Esophagus squamous epithelium (tissue), 5 donors: ENCODE results near the gene KAT6B. TPM values are rescaled to one million over a fixed set of nuclear protein-coding genes. Genes with fewer than 3 reads are reported as not detected.

Source experiments
- DNase-seq: peaks from one replicate; lab custom pipeline; 2025; lab: John Stamatoyannopoulos, UW
- H3K27ac ChIP-seq, 4 donors: fragments of 200-600 bp; sonication (generic); one replicate each; pipeline ENCODE4 v1.5.1; 2016 to 2019; ENCODE audit warnings: mild to moderate bottlenecking in 1 of 4
- H3K27me3 ChIP-seq, 4 donors: fragments of 200-600 bp; sonication (generic); 1 replicate in 3 of 4; 2 replicates in 1 of 4; pipeline versions ENCODE4 v1.5.1 to v1.6.0; 2017 to 2021; ENCODE audit warnings: antibody characterized with exemption in 1 of 4
- H3K36me3 ChIP-seq, 3 donors: fragments of 200-600 bp; sonication (generic); one replicate each; pipeline ENCODE4 v1.5.1; 2016 to 2019
- H3K4me1 ChIP-seq, 3 donors: fragments of 200-600 bp; sonication (generic); one replicate each; pipeline ENCODE4 v1.5.1; 2017 to 2019
- H3K4me3 ChIP-seq, 4 donors: fragments of 200-600 bp; sonication (generic); 1 replicate in 3 of 4; 2 replicates in 1 of 4; pipeline ENCODE4 v1.5.1; 2016 to 2019; ENCODE audit warnings: mild to moderate bottlenecking in 2 of 4, moderate library complexity in 1 of 4
- H3K9me3 ChIP-seq, 3 donors: fragments of 200-600 bp; sonication (generic); one replicate each; pipeline ENCODE4 v1.5.1; 2016 to 2019
- POLR2A ChIP-seq, 4 donors: fragments of 450-650 bp; IDR thresholded peaks; one replicate each; pipeline ENCODE4 v1.6.1; 2017; ENCODE audit warnings: antibody characterized with exemption in 4 of 4, mild to moderate bottlenecking in 4 of 4, moderate library complexity in 3 of 4
- WGBS, 2 donors: methylation state at CpG; one replicate each; pipeline ENCODE4 v1.1.5; 2018; 5-methylcytosine and 5-hydroxymethylcytosine counted together
- intact Hi-C: fragments of 100-400 bp; cut with DNase I; formaldehyde crosslinking; loops from one replicate; pipeline ENCODE4 v1.15.0; 2022
- total RNA-seq, 4 donors: library from RNA; depleted of rRNA; stranded (reverse); fragments of >200 nt; gene quantifications; one replicate each; pipeline ENCODE4 v1.1.0, GENCODE V29; 2016
- TF ChIP-seq, protein P1 (sequence below), 6 experiments: fragments of 450-650 bp in 4 of 6; fragments of 200-600 bp in 2 of 6; sonication (generic) in 2 of 6; IDR thresholded peaks; one replicate each; pipeline ENCODE4 v1.5.1; 2016 to 2019; ENCODE audit warnings: antibody characterized with exemption in 6 of 6, mild to moderate bottlenecking in 4 of 6, moderate library complexity in 4 of 6
- donor health status: DM: yes; HTN: yes; CAD: no.

The KAT6B gene
- total RNA-seq, 4 donors from 2014 or later, result 13.1 to 48.8 (median 22.4) TPM

GRCh38 chr10:75007646-75008045 lies 181.2 kb downstream of the KAT6B start:
- H3K4me3 ChIP-seq, result no peak overlapping the region
- DNase-seq, result no peak
- WGBS, 2 donors, result 79 to 85% methylated on average over 2 of the region's 2 CpGs
- no peaks in the 10 kb centered on the region for H3K27me3 ChIP-seq
- no peak overlapping the region for H3K27ac ChIP-seq
- H3K9me3 ChIP-seq, result no peaks in the 10 kb centered on the region
- H3K4me1 ChIP-seq, result no peaks in the 10 kb centered on the region
- H3K36me3 ChIP-seq, result peaks cover 0 to 41% (median 0%) of the 10 kb centered on the region in 3 donors
- TF ChIP-seq, protein P1, sequence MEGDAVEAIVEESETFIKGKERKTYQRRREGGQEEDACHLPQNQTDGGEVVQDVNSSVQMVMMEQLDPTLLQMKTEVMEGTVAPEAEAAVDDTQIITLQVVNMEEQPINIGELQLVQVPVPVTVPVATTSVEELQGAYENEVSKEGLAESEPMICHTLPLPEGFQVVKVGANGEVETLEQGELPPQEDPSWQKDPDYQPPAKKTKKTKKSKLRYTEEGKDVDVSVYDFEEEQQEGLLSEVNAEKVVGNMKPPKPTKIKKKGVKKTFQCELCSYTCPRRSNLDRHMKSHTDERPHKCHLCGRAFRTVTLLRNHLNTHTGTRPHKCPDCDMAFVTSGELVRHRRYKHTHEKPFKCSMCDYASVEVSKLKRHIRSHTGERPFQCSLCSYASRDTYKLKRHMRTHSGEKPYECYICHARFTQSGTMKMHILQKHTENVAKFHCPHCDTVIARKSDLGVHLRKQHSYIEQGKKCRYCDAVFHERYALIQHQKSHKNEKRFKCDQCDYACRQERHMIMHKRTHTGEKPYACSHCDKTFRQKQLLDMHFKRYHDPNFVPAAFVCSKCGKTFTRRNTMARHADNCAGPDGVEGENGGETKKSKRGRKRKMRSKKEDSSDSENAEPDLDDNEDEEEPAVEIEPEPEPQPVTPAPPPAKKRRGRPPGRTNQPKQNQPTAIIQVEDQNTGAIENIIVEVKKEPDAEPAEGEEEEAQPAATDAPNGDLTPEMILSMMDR (IDR thresholded peaks at IDR 0.05), result no peak
- no peak for TF ChIP-seq POLR2A (IDR thresholded peaks at IDR 0.05)
- intact Hi-C loops, result no loop called here

DNA sequence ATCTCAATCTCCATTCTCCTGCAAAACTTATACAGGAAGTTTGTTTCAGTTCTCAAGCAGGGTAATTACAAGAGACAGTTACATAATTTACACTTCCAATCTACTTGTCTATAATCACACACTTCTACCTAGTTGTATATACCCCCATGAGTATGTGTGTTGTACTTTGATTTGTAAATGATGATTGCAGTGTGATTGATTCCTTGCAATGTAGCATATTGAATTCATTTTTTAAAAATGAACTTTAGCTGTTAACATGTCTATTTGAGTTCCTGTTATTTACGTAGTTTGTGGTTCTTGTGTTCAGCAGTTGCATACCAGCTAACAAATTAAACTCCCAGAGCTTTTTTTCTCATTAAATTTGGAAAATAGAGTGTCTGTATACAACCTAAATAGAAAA lies 182.6 kb downstream of the KAT6B start:
- H3K4me3 ChIP-seq, result no peak overlapping the region

DNA sequence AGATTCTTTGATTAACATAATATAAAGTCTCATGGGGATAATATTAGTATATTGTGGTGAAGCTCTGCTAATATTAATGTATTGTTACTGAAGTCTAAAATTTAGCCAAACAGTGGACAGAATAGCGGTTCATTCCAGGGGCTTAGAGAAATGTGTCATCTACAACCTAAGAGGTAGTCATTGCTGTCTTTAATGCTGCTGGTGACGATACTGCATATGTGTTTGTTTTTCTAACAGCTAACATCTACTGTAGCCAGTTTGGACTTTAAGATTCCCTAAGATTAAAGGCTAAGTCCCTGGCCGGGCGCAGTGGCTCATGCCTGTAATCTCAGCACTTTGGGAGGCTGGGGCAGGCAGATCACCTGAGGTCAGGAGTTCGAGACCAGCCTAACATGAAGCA lies 183.0 kb downstream of the KAT6B start:
- no peaks in the 10 kb centered on the region for H3K27me3 ChIP-seq
- no peak overlapping the region for H3K4me3 ChIP-seq
- H3K4me1 ChIP-seq, result peaks cover 0 to 10% (median 0%) of the 10 kb centered on the region in 3 donors
- intact Hi-C loops, result no loop called here
- H3K27ac ChIP-seq, result no peak overlapping the region
- no peak for DNase-seq
- WGBS, 2 donors, result 88 to 89% methylated on average over 5 of the region's 5 CpGs
- TF ChIP-seq POLR2A (IDR thresholded peaks at IDR 0.05), result no peak
- TF ChIP-seq, protein P1 (IDR thresholded peaks at IDR 0.05), result no peak
- H3K36me3 ChIP-seq, result peaks cover 0 to 43% (median 0%) of the 10 kb centered on the region in 3 donors
- H3K9me3 ChIP-seq, result no peaks in the 10 kb centered on the region

More for the DNA sequence above, 182.6 kb downstream of the KAT6B start:
- peaks cover 0 to 7% (median 0%) of the 10 kb centered on the region in 3 donors for H3K4me1 ChIP-seq
- no peaks in the 10 kb centered on the region for H3K9me3 ChIP-seq
- H3K27me3 ChIP-seq, result no peaks in the 10 kb centered on the region
- peaks cover 0 to 43% (median 0%) of the 10 kb centered on the region in 3 donors for H3K36me3 ChIP-seq
- TF ChIP-seq, protein P1 (IDR thresholded peaks at IDR 0.05), result no peak
- no peak for TF ChIP-seq POLR2A (IDR thresholded peaks at IDR 0.05)
- 77 to 82% methylated on average over 1 of the region's 1 CpG for WGBS, 2 donors
- no peak for DNase-seq
- intact Hi-C loops, result no loop called here
- H3K27ac ChIP-seq, result no peak overlapping the region

GRCh38 chr10:75010373-75010772 lies 184.0 kb downstream of the KAT6B start:
- Histone ChIP-seq H3K36me3 (peaks cover 0 to 39% (median 0%) of the 10 kb centered on the region in 3 donors), H3K4me3 (no peak overlapping the region), H3K27me3 (no peaks in the 10 kb centered on the region), H3K9me3 (no peaks in the 10 kb centered on the region), H3K27ac (no peak overlapping the region), H3K4me1 (peaks cover 0 to 12% (median 0%) of the 10 kb centered on the region in 3 donors)
- intact Hi-C loops, result no loop called here
- DNase-seq, result no peak
- no peak for TF ChIP-seq POLR2A (IDR thresholded peaks at IDR 0.05)
- TF ChIP-seq, protein P1 (IDR thresholded peaks at IDR 0.05), result no peak
- 69 to 100% methylated on average over 1 of the region's 1 CpG for WGBS, 2 donors

DNA sequence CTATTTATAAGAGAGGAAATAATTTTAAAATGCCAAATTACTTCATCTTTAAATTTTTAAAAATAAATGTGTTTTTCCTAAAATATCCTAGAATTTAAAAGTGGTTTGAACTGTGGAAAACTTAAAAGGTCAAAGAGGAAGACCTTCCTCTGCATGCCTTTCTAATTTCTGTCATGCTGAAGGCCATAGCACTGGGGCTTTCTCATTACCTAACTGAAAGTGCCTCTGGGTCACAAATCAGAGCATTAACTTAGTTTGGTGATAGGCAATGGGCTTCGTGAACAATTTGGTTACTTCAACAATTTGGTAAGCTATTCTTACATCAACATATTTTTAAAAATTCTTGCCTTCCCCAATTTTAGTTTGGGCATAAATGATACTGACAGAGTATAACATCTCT lies 184.8 kb downstream of the KAT6B start:
- H3K27ac ChIP-seq, result no peak overlapping the region
- no peaks in the 10 kb centered on the region for H3K9me3 ChIP-seq
- no peak for DNase-seq
- H3K4me1 ChIP-seq, result peaks cover 0 to 14% (median 0%) of the 10 kb centered on the region in 3 donors
- WGBS, 2 donors, result 82 to 95% methylated on average over 1 of the region's 1 CpG
- H3K4me3 ChIP-seq, result no peak overlapping the region
- TF ChIP-seq, protein P1 (IDR thresholded peaks at IDR 0.05), result no peak
- TF ChIP-seq POLR2A (IDR thresholded peaks at IDR 0.05), result no peak
- H3K36me3 ChIP-seq, result peaks cover 0 to 39% (median 0%) of the 10 kb centered on the region in 3 donors
- H3K27me3 ChIP-seq, result no peaks in the 10 kb centered on the region
- intact Hi-C loops, result no loop called here
